GM18519 (cell line): ENCODE results near the gene TMEM126A.
"Not testable (repeated sequence)": the region's sequence is repeated elsewhere in the genome, so short reads cannot be mapped to it uniquely, and the experiment has no call there.

Experiments
- ATAC-seq: cut with Tn5 transposase; IDR thresholded peaks from one replicate; pipeline ENCODE4 v1.9.1; 2021; ENCODE audit warnings: mild to moderate bottlenecking, moderate library complexity; ENCODE audit not compliant: unreplicated experiment, low FRiP score

TMEM126A gene

GRCh38 chr11:85647604-85648299, at the start of gene TMEM126A:
Gene TMEM126A (plus strand): TSS chr11:85647967. CDS start chr11:85650256, 2,289 bp downstream.
- ATAC-seq, result peak; percentile 98

DNA sequence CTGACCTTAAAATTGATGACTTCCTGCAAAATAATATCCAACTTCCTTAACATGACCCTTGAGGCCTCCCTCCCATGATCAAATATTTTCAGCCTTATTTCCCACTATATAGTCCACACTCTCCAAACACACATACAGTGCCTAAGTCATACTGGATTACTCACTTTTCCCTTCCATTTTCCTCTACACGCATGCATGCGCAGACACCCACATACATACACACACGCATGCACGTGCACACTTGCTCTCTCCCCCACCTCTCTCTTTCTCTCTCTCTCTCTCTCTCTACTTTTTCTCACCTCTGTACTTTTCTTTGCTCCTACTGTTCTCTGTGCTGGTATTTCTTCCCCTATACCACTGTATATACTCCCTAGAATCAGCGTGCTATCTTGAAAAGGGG, 48.7 kb upstream of the TMEM126A start:
- ATAC-seq, result no peak

- ATAC-seq, result no peak
These were observed 45.1 kb upstream of the TMEM126A start for GRCh38 chr11:85602526-85603213.

- no peak for ATAC-seq
These were observed 44.5 kb upstream of the TMEM126A start for GRCh38 chr11:85603220-85603619.

GRCh38 chr11:85606237-85606636, 41.5 kb upstream of the TMEM126A start:
- not testable (repeated sequence) for ATAC-seq

DNA sequence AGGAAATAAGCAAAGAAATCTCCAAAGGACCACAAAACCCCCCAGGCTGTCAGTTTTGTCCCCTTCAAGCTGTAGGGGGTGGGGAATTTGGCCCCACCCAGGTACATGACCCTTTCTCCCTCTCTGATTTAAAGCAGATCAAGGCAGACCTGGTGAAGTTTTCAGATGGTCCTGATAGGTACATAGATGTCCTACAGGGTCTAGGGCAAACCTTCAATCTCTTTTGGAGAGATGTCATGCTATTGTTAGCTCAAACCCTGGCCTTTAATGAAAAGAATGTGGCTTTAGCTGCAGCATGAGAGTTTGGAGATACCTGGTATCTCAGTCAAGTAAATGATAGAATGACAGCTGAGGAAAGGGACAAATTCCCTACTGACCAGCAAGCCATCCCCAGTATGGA, 39.1 kb upstream of the TMEM126A start:
- ATAC-seq, result not testable (repeated sequence)

DNA sequence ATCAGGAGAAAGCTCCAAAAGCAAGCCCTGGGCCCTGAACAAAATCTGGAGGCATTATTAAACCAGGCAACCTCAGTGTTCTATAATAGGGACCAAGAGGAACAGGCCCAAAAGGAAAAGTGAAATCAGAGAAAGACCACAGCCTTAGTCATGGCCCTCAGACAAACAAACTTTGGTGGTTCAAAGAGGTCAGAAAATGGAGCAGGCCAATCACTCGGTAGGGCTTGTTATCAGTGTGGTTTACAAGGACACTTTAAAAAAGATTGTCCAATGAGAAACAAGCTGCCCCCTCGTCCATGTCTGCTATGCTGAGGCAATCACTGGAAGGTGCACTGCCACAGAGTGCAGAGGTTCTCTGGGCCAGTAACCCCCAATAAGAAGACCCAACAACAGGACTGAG, 38.5 kb upstream of the TMEM126A start:
- ATAC-seq, result not testable (repeated sequence)

DNA sequence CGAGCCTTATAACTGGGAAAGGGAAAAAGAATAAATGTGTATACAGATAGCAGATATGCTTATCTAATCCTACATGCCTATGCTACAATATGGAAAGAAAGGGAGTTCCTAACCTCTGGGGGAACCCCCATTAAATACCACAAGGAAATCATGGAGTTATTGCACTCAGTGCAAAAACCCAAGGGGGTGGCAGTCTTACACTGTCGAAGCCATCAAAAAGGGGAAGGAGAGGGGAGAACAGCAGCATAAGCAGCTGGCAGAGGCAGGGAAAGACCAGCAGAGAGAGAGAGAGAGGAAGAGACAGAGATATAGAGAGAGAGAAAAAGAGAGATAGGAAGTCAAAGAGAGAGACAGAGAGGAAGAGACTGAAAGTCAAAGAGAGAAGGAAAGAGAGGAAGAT, 36.1 kb upstream of the TMEM126A start:
- ATAC-seq, result not testable (repeated sequence)

DNA sequence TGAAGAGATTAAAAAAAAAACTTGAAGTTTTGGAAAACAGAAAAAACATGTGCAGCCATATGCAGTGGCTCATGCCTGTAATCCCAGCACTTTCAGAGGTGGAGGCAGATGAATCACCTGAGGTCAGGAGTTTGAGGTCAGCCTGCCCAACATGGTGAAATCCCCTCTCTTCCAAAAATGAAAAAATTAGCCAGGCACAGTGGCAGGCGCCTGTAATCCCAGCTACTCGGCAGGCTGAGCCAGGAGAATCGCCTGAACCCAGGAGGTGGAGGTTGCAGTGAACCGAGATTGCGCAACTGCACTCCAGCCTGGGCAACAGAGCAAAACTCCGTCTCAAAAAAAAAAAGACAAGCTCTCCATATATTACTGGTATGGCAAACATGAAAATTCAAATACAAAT, 28.3 kb upstream of the TMEM126A start:
- no peak for ATAC-seq

- no peak for ATAC-seq
These were observed 27.5 kb upstream of the TMEM126A start for GRCh38 chr11:85620256-85620655.

- ATAC-seq, result no peak
These were observed 21.3 kb upstream of the TMEM126A start for GRCh38 chr11:85626496-85626895.

- no peak for ATAC-seq
These were observed 20.3 kb upstream of the TMEM126A start, which contains the start of gene DLG2 for GRCh38 chr11:85627332-85627997. Gene DLG2 (minus strand): TSS chr11:85627344.

DNA sequence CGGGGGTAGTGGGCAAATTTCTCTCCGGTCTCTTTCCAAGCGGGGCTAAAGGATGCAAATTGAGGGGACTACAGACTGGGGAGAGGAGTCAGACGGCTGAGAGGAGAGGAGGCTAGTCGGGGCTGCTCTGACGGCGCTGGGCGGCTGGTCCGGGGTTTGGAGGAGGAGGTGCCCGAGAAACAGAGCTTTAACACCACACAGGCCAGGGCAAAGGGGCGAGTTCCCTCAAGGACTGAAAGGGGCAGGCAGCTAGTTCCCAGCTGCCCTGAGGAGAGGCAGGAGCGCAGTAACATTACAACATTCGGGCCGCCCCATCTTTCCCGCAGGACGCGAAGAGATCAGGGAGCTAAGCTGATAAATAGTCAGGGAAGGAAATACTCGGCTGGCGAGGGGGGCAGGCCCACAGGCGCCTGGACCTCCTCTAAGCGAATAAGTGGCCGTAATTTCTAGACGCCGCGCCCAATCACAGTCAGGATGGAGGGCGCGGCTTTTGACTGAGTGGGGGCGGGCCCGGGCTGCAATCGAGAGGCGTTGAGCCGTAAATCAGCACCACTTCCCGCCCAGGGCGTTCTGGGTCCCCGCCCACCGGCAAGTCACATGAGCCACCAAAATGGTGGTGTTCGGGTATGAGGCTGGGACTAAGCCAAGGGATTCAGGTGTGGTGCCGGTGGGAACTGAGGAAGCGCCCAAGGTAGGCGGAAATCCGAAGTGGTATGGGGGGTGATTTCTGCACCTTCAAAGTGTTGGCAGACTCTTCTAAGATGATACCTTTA, 19.6 kb upstream of the TMEM126A start, which contains the start of gene TMEM126B:
Gene TMEM126B (plus strand): TSS at position 596 of the 773 bp plus-strand sequence. CDS start 15 bp downstream, at position 611.
- ATAC-seq, result peak; percentile 98

DNA sequence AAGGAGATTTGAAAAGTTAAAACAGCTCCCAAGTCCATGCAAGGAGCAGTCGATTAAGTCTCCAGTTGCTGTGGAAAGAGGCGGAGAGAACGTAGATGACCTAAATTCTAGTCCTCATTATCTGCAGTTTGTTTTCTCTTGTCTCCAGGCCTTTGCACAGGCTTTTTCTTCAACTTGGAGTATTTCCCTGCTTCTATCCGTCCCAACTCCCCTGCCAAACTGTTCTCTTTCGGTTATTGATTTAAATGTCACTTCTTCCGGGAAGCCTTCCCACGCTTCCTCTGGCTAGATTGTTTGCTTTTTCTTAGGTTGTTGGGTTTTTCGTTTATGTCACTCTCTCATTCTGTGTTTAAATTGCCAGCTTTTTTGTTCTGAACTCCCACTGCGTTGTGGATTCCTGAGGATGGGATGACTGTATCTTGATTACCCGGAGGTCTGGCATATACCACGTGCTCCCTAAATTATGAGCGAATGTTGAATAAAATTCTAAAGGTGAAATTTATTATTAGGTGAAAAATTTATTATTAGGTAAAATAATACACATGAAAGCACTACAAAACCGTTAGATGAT, 18.9 kb upstream of the TMEM126A start:
- ATAC-seq, result no peak

DNA sequence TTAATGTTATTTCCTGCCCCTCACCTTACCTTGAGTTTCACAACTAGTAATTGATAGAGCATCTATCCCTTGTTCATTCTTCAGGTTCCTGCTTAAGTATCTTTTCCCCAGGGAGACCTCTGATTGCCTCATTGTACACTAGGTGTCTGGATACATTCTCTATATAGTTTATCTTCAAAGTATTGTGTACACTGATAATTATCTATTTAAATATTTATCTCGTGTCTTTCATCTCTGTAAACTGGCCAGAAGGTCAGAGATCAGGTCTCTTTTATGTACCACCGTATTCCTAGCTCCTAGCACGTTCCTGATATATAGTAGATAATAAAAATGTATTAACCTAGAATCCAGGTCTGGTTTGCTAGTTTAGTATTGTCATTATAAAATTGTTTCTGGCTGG, 13.0 kb upstream of the TMEM126A start:
- ATAC-seq, result no peak

GRCh38 chr11:85643191-85643614, 4.6 kb upstream of the TMEM126A start:
- ATAC-seq, result no peak

DNA sequence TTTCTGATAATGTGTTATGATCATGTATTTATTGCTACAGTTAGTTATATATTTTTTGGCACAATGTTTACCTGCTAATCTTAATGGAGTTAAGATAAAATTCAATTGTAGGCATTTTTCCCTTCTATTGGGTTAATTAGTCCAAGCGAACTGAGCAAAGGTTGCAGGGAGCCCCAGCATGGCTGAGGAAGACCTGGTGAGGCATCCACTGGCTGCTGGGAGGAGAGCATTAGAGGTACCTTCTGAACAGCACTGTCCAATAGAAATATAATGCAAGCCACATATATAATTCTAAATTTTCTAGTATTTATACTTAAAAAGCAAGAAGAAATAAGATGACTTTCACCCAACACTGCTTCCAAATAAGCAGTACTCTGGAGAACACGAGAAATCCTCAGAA, 689 bp upstream of the TMEM126A start:
- no peak for ATAC-seq

DNA sequence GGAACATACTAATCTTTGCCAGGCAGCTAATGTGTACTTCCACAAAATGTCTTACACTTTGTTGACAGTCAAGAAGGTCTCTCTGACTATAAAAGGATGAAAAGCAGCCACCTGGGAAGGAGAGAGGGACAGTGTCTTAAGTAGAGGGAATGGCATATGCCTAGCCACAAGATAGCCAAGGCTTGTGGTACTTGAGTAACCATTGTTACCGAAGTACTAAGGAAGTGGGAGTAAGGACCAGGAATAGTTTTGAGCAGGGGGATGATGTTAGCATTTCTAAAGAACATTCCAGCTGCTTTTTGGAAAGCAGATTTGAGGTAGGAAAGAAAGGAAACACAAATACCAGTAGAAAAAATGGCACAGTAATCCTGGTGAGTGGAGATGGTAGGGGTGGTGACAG, 3.4 kb downstream of the TMEM126A start:
- ATAC-seq, result no peak

DNA sequence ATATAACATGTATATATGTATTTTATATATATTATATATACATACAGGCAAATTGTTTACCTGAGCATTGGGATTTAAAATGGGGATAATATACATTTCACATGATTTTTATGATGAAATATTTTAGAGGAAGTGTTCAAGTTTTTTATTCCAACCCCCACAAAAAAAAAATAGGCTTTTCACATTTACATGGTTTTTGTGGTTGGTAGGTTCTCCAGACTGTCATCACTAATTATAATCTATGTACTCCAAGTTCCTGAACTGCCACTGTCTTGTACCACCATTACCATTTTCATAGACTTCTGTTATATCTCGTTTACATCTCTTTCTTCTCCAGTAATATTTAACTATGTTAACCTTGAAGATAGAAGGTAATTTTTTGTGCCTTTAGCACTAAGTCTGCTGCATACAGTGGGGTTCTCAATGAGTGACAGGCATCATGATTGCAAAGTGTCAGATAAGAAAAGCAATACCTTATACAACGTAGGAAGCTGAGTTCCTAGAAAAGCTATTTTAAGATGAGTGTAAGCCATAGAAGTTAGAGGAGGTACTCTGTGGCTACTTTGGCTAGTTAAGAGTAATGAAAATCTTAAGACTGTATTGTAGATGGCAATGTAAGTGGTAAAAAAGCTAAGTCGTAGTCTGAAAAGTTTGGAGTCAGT, 5.2 kb downstream of the TMEM126A start:
- ATAC-seq, result no peak

GRCh38 chr11:85654343-85654742, 6.6 kb downstream of the TMEM126A start:
- ATAC-seq, result not testable (repeated sequence)
